Omental fat pad (tissue), 4 donors: ENCODE results near the gene FRMD4A. TPM values are rescaled to one million over a fixed set of nuclear protein-coding genes. Genes with fewer than 3 reads are reported as not detected.

Experiments
- ATAC-seq: fragments of 150-250 bp; one replicate; pipeline ENCODE4 v1.9.1; 2016; ENCODE audit warnings: mild to moderate bottlenecking, moderate library complexity; ENCODE audit not compliant: low FRiP score
- DNase-seq: peaks from one replicate; pipeline ENCODE4 v3.0.0-alpha.2; 2019; ENCODE audit warnings: low spot score
- total RNA-seq, 4 donors: library from RNA; depleted of rRNA; stranded (reverse); fragments of >200 nt; gene quantifications; one replicate each; pipeline ENCODE4 v1.1.0, GENCODE V29; 2016
- TF ChIP-seq, protein P1 (sequence below), 3 donors: fragments of 450-650 bp; IDR thresholded peaks; one replicate each; pipeline ENCODE4 v1.5.1; 2016 to 2017; ENCODE audit warnings: antibody characterized with exemption in 3 of 3, mild to moderate bottlenecking in 3 of 3, moderate library complexity in 2 of 3

Gene FRMD4A
- total RNA-seq, 4 donors from 2014 or later = 66.8 to 119 (median 81.6) TPM

DNA sequence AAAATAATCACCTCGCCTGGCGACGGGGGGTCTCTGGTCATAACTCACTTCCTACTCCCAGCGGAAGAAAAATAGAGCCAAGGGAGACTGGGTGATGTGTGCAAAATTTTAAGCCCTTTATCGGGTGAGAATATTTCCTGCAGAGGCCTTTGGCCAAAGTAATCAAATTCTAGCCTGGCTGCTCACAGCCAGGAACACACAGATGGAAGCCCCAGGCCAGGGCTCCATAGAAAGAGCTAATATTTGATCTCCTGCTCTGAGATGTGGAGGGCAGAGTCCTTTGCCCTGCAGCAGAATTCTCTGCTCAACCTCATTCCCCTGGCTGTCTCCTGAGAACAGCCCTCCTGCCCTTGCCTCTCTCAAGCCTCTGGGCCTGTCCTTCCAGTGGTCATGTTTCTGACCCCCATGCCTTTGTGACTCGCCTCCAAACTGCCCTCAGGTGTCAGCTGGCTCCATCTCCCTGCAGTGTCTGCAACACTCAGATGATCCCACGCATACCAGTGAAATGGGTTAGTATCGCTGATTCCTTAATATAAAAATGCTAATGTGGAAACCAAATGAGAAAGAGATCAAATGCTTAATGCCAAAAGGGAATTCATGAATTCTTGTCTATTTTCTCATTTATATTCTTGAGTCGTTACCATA is 34.5 kb downstream of the FRMD4A start:
- ATAC-seq (no peak), DNase-seq (no peak)
- TF ChIP-seq, protein P1, sequence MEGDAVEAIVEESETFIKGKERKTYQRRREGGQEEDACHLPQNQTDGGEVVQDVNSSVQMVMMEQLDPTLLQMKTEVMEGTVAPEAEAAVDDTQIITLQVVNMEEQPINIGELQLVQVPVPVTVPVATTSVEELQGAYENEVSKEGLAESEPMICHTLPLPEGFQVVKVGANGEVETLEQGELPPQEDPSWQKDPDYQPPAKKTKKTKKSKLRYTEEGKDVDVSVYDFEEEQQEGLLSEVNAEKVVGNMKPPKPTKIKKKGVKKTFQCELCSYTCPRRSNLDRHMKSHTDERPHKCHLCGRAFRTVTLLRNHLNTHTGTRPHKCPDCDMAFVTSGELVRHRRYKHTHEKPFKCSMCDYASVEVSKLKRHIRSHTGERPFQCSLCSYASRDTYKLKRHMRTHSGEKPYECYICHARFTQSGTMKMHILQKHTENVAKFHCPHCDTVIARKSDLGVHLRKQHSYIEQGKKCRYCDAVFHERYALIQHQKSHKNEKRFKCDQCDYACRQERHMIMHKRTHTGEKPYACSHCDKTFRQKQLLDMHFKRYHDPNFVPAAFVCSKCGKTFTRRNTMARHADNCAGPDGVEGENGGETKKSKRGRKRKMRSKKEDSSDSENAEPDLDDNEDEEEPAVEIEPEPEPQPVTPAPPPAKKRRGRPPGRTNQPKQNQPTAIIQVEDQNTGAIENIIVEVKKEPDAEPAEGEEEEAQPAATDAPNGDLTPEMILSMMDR (IDR thresholded peaks at IDR 0.05) = no peak

DNA sequence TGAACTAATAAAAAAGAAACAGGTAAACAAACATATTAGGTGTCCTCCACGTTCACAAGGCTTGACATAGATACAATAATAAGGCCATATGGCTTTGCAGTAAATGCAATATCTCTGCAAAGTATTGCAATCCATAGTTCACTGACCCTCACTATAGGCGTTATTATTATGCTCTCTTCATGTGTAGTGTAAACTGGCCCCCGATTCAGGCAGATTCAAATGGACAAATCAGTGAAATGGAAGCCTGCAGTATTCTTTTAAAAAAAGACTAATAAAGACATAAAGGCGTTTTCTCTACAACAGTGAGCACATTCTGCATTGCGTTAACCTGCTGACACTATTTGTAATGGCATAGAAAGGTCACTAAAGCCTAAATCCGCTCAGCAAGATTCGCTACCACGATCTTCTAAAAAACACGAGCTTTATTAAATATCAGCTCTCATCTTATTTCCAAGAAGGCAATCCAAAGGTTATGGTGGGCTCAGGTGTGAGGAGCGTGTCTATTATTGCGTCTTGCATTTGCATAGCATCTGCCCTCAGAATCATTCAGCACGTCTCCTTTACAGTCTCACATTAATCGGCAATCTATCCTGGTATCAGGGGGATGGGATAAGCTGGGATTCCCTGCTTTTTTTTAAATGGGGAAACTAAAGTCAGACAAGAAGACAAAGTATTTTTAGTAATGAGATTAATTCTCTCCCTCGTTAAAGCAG is 36.2 kb downstream of the FRMD4A start:
- TF ChIP-seq, protein P1 (IDR thresholded peaks at IDR 0.05) = no peak
- DNase-seq (no peak), ATAC-seq (no peak)

DNA sequence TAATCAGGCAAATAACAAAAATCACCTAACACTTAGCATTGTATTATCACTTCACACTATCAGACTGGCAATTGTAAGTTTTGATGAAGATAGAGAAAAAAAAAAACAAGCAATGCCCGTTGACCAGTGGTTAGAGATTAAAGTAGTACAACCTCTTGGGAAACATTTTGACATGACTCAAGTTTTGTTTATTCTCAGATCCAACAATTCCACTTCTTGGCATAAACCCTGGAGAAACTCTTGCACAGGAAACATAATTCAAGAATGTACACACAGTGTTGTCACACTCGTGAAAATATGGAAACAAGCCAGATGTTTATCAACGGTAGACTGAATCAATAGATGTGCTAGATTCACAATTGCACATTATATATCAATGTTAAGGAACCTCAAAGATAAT is 37.2 kb downstream of the FRMD4A start:
- TF ChIP-seq, protein P1 (IDR thresholded peaks at IDR 0.05) = no peak
- ATAC-seq (no peak), DNase-seq (no peak)

DNA sequence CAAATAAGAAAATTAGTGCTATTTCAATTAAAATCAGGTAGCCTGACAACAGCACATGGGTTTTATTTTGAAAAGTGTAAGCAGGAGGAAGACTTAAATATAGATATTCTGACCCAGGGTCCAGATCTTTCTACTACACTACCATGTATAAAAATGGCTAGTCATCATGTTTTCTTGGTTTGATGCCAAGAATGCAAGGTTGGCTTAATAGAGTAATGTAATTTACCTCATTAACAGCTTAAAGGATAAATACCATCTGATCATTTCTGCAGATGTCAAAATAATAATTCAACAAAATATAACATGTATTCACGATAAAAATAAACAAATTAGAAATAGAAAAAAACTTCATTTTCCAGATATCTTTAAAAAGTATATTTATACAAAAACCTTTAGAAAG is 39.4 kb downstream of the FRMD4A start:
- no peak for DNase-seq
- ATAC-seq = no peak
- TF ChIP-seq, protein P1 (IDR thresholded peaks at IDR 0.05) = no peak

DNA sequence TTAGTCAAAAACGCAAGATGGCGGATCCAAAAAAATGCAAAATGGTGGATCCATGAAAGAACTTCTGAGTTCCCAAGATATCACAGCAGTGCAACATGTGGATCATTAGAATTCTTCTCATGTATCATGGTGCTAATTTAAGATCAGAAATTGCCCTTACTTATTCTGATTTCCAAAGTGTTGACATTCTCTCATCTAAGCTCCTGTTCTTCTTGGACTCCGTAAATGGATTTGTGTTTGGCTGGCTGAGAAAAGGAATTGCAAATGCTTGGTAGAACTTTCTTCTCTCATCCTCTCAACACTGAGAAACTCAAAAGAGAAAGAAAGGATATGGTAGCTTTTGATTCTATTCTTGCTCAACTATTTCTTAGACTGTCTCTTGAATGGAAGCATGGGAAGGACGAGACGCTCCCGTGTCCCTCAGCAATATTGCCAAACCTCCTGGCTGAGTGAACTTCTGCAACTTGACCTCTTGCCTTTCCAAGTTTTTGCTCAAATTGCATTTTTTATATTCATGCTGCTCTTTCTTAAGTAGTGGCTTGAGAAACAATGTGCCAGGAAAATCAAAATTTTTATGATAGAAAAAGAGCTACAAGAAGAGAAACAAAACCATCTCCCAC is 44.7 kb downstream of the FRMD4A start:
- DNase-seq = no peak
- no peak for ATAC-seq

DNA sequence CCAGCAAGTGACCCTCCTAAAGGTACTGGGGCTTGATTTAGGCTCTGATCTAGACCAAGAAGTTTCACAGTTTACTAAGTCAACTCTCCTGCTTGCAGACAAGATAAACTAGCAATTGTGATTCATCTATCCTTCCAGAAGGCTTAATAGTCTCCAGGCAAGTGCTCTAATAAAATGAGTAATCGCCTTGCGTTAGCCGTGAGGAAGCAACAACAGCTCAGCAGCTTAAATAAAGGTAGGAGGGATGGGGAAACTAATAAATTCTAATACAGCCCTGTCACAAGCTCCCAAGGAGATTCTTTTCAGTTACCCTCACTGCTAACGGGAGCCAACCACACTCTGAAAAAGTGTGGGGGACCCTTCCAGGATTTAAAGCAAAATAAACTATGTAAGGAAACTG is 48.4 kb downstream of the FRMD4A start:
- TF ChIP-seq, protein P1 (IDR thresholded peaks at IDR 0.05) = no peak
- no peak for DNase-seq
- ATAC-seq = no peak

More for the DNA sequence above, 44.7 kb downstream of the FRMD4A start:
- TF ChIP-seq, protein P1 (IDR thresholded peaks at IDR 0.05) = no peak
